ENCODE data around the gene FEM1B.

DNA sequence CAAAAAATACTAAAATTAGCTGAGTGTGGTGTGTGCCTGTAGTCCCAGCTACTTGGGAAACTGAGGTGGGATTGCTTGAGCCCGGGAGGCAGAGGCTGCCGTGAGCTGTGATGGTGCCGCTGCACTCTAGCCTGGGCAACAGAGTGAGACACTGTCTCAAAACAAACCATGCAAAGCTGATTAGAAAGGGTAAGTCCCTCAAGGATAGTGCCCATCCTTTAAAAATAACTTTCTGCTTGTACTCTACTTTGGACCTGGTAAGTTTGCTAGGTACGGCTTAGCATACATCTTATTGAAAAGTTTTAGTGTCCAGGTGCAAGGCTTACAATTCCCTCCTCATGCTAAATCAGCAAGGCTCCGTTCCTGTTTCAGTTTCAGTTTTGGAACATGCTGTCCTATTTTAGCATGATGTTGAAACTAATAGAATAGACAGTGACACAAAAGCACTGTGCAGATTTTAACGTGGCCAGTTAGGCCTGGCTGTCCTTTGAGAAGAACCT lies 21.4 kb downstream of the FEM1B start:
- TF ChIP-seq CTCF (IDR thresholded peaks at IDR 0.05) (no peak), EP300 (IDR thresholded peaks at IDR 0.05; ENCODE audit: low read depth) (no peak)
